Eye (tissue), 1 donor: Measurements from ENCODE around the gene TBC1D10A.
A peak's percentile ranks its signal among the peaks of the same experiment; 100 is the strongest.

Experiments
- DNase-seq: peaks from one replicate; pipeline ENCODE4 v3.0.0-alpha.2; 2015

The TBC1D10A gene

DNA sequence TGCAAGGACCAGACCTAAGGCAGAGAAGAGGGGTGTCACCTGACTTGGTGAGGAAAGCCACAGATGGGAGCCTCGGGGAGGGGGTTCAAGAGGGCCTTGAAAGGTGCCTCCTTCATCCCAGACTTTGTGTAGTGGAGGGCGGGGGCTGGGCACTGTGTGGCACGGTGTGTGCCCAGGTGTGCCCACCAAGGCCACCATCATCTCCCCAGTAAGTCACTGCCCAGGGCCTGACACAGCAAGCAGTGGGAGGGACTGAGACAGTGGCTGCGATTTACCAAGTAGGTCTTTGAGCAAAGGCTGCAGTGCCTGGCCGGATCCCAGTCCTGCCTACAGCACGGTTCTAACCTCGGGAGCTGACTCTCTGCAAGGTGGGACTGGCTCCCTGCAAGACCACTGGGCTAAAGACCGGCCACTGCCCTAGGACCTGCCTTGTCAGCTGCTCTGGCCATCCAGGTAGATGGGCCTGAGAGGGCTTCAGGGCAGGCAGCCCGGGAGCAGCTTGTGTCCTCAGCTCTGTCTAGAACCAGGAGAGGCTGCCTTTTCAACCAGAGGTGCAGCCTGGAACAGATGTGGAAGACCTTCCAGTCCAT is 61.5 kb downstream of the TBC1D10A start:
- no peak for DNase-seq

DNA sequence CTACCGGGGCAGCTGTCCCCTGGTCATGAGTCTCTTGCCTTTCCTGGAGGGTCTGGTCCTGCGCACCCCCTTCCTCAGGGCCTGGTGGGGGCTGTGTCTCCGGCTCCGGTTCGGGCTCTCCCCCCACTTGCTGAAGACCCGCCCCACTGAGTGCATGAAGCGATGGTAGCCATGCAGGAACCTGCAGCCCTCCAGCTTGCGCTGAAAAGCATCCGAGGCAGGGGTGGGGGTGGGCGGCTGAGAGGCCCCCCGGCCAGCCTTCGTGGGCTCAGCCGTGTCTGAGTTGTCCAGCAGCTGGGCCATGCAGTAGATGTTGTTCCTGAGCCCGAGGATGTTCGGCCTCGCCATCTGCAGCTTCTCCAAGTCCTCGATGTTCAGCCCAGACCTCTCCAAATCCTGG is 62.9 kb downstream of the TBC1D10A start:
- no peak for DNase-seq

DNA sequence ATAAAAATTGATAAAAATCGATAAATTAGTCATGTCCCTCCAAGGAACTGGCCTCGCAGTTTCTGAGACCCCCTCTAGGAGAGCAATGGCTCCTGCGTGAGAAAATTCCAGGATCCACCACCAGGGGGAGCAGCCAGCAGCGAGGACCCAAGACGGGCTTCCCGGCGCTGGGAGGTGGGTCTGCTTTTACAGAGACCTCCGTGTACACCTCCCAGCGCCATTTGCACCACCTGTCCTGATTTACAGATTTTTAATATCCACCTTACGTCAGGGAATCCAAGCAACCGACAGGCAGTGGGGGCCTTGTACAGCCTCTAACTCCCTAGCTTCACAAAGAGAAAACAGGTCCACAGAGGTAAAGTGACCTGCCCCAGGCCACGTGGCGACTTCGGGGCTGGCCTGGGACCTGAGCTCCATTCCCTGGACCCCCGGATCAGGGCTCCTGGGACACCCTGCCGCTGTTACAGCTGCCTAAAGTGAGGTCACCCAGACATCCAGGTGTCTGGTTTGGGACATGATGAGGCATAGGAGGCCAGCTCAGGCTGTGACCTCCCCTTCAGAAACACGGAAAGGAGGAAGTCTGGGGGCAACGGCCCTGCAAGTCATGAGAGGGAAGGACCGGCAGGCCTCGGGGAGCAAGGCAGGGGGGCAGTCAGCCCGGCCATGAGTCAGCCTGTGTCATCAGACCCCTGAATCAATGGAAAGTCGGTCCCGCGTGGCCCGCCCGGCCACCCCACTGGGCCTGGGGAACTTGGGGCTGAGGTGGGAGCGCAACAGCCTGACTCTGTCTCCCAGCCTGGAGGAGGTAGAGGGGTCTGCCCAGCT is 63.6 kb downstream of the TBC1D10A start:
- peak; percentile 95 for DNase-seq

DNA sequence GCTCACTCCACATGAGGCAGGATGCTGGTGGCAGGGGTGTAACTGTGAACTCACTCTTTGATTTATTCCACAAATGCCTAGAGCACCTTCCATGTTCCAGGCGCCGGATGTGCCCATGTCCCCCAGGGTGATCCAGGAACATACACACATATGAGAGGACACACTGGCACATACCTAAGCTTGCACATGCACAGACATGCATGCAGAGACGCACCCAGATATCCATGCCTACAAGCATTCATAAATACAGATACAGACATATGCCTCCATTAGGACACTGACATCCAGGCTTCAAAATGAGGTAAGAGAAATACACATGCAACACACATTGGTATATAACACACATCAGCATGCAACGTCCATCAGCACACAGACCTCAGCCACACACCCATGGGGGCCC is 64.6 kb downstream of the TBC1D10A start:
- DNase-seq, result no peak

DNA sequence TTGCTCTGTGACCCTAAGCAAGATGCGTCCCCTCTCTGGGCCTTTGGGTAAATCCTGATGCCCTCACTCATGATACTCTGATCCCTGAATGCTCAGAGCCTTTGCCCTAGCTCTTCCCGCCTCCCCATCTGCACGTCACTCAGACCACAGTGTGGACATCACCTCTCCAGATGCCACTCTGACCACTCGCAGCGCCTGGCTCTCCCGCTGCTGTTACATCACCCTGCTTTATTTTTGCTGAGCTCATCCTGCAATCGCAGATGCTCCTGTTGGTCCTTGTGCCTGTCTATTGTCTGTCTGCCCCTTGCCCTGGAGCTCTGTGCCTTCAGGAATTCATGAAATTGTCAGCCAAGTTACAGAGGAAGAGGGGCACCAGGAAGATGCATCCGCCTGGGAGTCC is 65.6 kb downstream of the TBC1D10A start:
- no peak for DNase-seq

DNA sequence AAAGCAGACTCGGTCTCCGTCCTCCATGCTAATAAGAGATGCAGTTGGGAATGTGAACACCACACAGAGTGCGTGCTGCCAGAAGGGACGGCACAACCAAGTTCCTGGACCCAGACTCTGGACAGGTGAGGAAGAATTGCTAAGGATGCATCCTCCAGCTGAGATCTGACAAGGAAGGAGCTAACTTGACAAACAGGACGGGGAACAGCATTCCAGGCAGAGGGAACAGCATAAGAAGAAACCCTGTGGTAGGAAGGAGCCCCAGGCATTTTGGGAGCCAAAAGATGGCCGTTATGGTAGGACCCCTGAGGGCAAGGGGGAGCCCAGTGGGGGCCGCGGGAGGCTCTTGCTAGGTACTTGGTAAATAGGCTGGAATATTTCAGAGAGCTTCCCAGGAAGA is 66.1 kb downstream of the TBC1D10A start:
- no peak for DNase-seq

DNA sequence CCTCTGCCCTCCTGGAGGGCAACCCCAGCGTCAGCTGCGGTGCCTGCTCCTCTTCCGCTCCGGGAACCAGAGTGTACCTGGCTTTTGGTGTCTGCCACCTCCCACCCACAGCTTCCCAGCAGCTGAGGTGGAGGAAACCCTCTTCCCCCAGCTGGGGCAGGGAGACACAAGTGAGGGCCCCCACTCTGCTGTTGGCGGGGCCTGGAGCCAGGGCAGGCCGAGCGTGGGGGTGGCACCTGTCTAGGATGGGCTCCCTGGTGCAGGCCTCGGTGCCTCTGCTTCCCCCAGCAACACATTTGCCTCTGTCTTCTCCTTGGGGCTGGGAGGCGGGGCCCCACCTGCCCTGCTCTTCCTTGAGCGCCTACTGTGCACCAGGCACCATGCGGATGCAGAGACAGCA is 66.5 kb downstream of the TBC1D10A start:
- DNase-seq, result no peak

DNA sequence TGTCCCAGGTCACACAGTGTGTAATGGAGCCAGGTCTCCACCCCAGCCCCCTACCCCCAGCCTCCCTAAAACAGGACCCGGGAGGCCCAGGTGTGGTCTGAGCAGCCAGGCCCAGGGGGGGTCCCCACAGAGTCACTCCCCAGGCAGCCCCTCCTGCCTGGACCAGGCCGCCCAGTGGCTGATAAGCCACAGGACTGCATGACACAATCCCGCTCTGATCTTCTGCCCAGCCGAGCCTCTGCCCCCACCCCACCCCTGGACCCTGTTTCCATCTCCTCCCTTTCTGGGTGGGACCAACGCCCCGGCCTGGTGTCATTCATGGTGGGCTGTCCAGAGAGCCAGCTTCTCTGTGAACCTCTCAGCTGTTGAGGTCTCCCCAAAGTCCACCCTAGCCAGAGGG is 72.4 kb downstream of the TBC1D10A start:
- DNase-seq, result no peak

DNA sequence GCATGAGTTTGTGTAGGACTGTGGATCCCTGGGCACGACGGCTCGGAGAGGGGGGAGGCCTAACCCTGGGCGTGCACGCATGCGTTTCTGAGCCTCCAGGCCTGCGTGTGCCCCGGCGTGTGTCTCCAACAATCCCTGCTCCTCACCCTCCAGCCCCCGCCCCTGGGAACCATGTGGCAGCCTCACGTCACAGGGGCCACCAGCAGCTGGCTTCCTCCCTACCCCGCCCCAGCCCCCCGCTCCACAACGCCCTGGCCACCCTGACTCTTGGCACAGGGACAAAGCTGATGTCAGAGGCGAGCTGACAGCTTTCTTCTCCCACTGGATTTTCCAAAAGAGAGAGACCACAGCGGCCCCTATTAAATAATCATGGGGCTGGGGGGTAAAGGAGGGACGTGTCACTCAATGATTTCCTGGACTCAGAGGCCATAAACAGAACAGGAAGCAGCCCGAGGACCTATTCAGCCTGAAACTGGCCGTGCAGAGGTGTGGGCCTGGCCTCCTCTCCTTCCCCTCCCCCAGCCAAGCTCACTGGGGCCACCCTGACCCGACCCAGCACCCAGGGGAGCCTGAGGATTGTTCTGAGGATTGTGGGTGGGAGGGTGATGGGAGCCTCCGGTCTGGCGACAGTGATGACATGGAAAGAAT is 73.4 kb downstream of the TBC1D10A start:
- peak; percentile 77 for DNase-seq

DNA sequence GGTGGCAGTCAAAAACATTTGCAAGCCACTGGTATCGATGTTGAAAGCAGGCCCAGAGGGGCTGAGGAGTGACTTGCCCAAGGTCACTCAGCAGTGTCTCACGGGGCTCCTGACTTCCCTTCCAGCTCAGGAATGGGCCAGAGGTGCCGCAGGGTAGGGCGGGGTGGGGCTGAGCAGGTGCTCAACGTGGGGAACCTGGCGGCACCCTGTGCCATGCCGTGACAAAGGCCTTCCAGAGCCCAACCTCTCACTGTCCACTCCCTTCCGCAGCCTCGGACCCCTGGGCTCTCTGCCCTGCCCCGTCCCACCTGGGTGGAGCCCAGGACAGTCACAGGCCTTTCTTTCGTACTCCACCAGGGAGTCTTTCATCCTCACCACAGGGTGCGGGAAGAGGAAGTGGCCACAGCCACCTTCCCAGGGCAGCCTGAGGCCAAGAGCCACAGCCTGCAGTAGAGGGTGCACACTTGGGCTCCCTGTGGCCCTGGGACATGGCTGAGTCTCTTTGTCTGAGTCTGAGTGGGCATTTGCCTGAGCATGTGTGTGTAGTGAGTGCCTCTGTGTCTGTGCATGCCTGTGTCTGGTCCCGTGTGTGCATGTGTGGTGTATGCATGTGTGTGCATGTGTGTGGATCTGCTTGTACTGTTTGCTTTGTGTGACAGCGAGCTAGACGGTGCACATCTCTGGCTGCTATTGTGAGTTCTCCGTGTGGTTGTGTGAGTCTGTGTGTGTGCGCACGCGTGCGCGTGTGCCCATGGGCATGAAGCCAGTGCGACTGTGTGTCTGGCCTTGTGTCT is 74.1 kb downstream of the TBC1D10A start:
- no peak for DNase-seq

DNA sequence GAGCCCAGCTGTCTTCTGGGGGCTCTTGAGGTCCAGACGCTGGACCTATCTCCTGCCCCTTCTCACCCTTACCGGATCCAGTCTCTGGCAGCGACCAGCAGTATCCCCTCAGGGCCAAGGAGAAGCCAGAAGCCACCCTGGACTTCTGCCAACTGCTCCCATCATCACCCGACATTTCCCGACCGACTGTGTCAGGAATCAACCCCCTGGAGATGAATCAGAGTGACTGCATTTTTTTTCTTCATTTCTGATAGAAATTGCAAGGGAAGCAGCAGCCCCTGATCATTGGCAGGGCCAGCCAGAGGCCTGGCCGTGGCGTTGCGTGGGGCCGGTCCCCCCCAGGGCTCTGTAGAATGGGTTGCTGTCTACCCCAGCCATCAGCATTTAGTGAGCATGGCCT is 75.0 kb downstream of the TBC1D10A start:
- DNase-seq, result no peak

DNA sequence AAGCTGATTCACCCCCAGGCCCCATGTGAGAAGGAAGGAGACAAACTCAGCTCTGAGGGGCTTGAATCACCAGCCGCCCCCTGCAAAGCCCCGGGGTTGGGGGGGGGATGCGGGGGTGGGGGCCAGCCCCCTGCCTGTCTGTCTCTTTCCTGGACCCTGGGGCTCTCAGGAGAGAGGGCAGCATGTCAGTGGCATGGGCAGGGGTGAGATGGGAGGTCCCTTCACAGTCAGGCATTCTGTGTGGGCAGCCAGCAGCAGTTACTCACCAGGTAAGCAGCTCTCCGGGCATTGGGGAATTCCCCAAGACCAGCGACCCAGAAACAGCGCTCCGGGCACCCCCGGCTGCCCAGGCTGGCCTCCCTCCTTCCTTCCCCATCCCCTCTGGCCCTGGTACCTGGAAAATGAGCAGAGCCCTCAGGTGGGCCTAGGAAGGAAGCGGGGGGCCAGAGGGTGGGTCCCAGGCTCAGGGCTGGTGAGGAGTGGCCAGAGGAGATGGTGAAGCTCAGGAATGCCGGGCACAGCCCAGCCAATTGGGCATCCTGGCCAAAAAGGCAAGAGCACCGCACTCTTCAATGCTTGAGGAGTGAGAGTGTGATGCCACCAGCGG is 76.0 kb downstream of the TBC1D10A start:
- DNase-seq, result no peak

DNA sequence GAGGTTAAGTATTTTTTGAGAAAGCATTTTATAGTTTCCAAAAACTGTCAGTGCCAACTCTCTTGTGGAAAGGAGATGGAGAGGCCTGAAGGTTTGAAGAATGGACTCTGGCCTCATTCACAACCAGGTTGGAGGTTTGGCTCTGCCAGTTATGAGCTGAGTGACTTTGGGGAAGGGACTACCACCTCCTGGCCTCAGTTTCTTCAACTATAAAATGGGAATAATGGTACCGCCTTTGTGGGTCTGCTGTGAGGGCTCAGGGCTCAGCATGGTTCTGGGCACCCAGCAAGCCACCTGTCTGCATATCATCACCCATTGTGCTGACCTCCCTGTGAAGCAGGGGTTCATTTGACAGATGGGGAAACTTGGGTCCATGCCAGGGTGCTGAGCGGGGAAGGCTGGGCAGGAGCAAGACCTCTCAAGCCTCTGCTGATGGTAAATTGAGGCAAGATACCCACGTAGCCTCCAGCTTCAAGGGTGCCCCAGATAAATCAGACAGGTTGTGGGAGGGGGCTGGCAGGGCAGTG is 76.6 kb downstream of the TBC1D10A start:
- no peak for DNase-seq

DNA sequence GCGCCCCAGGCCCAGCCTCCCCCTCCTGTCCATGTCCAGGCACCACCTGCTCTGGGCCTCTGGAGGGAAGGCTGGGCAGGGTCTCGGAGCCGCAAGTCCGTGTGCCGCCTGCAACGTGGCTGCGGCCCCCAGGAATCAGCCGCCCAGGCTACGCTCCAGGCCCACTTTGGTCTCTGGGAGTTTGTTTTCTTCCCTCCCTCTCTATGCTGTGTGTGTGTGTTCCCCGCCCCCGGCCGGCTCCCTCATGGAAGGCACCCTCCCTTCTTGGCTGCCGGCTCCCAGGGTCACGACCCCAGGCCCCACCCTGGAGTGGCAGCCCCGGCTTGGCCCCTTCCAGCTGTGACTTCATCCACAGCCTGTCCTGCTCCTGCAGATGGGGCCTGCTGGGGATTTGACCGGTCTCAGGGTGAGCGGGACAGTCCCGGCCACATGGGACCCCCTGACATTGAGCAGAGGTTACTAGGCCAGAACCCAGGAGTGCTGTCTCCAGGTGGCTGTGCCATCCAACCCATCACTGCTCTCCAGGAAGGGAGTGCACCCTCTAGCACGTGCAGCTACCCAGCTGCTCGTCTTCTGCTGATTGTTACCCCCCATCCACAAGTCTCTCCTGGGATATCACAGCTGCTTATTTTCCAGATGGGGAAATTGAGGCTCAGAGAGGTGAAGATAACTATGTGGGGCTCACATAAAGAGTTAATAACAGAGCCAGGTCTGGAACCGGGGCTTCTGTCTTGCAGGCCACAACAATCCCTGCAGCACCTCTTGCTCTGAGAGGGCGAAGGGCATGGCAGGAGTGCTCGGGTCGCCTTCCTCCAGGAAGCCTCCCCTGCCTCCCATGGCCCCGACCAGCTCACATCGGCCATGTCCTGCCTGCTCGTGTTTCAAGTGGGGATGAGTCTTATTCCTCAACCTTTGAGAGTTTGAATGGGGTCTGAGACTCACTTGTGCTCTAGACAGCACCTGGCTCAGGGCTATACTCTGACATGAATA is 77.4 kb downstream of the TBC1D10A start:
- no peak for DNase-seq

DNA sequence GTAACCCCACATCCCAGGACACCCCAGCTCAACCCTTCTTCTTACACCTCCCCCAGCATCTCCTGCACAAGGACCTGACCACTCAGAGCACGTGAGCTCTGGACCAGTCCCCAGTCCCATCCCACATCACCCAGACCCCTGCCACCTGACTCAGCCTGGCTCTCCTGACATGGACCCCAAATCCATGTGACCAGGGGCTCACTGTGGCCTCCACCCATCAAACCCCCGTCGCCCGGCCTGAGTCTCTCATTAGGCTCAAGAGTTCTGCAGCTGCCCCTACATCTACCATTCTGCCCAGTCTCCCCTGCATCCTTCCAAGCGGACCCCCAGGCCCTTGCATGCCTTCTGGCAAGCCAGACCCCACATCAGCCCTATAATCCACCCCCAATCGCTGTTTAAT is 78.3 kb downstream of the TBC1D10A start:
- DNase-seq, result no peak

DNA sequence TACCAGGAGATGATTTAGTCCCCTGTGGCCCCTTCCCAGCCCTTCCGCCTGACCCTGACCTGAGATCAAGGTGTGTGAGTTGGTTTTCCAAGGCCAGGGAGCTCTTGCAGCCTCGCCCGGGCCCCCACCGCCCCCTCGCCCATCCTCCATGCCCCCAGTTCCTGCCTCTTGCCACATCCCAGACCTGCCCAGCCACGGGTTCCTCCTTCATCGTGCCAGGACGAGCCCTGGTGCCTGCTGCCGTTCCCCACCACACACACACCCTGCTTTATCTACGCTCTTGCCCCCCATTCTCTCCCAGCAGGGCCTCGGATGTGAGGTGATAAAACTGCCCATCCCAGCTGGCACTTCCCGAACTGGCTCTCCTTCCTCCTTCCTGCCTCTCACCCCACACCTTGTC is 78.8 kb downstream of the TBC1D10A start:
- no peak for DNase-seq

DNA sequence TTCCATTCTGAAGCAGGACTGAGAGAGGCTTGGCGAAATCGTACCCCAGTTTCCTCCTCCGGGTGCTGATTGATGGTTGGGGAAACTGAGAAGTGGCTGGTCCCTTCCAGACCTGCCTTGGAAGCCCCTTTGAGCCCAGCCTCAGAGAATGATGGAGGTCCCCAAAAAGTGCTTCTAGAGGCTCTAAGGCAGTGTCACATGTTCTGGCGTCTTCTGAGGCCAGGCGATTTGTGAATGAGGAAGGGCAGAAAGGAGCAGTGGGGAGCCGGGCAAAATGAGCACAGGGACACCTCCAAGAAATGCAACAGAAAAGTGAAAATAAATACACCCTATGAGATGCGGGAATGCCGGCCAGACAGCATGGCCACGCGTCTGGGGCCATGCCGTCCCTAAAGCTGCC is 79.2 kb downstream of the TBC1D10A start:
- no peak for DNase-seq

DNA sequence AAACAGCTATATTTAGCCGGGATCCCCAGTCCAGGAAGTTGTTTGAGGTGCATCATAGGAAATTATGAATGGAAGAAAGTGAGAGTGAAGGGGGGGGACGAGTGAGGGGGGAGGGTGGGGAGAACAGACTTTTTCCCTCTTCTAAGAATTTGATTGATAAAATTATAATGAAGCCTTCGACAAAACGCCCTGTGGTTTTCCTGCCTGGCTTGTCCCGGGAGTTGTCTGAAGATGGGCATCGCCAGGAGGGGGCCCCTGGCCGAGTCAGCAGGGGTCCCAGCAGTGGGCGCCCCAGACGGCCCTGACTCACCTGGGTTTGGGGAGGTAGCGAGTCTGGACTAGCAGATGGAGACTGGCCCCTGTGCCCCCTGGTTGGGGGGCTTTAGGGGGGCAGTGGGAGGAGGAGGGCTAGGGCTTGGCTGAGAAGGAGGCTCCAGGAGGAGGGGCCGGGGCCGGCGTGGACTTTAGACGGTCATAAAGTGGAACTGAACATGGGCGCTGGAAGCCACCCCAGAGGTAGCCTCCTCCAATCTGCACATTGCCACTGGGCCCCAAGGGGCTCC is 79.8 kb downstream of the TBC1D10A start:
- DNase-seq, result no peak

DNA sequence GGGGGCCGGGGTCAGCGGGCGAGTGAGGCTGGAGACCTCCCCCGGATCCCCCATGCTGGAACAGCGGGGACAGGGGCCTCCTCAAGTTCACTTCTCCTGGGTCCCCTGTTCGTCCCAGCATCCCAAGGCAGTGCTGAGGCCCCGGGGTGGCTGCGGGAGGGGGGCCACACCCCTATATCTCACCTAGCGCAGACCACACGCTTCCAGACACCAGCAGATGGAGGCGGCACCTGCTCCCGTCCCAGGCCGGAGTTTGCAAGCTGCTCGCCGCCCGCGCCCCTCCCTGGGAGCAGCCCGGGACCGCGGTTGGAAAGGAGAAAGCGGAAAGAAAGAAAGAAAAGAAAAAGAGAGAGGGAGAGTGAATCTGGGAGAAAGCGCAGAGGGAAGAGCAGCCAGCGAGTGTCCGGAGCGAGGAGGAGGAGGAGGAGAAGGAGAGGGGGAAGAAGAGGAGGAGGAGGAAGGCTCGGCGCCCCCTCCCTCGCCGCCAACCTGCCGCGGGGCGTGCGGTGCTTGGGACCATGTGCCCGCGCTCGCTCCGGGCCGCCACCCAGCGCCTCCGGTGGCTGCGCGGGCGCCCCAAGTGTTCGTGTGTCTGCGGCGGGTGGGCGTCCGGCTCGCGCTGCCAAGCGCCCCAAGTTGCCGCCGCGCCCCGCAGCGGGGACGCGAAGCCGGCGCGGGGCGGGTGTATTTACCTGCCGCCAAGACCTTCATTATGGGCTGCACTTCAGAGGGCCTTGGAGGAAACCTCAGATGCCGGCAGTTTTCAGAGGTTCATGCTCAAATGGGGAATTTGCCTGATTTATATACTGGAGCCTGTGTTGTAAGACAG is 80.5 kb downstream of the TBC1D10A start, which contains the start of gene LIF:
Gene LIF (minus strand): TSS at position 775 of the 829 bp plus-strand sequence. CDS start 64 bp downstream, at position 711.
- DNase-seq, result peak; percentile 74
